KMS-11 (cell line): ENCODE data around the gene CABCOCO1.

Experiments used
- H2AFZ ChIP-seq: fragments of 200-600 bp; sonication (generic); 2 replicates; pipeline ENCODE4 v1.6.1; 2016; ENCODE audit warnings: antibody characterized with exemption, mixed run types, low read depth
- H3K27ac ChIP-seq: fragments of 200-600 bp; sonication (generic); 2 replicates; pipeline ENCODE4 v1.6.1; 2016; ENCODE audit warnings: mild to moderate bottlenecking, mixed run types
- H3K27me3 ChIP-seq: fragments of 200-600 bp; sonication (generic); 2 replicates; pipeline ENCODE4 v1.6.1; 2017; ENCODE audit warnings: mild to moderate bottlenecking, low read depth, mixed run types, moderate library complexity; ENCODE audit not compliant: insufficient read depth
- H3K36me3 ChIP-seq: fragments of 200-600 bp; sonication (generic); 2 replicates; pipeline ENCODE4 v1.6.1; 2017; ENCODE audit warnings: mild to moderate bottlenecking, mixed run types; ENCODE audit not compliant: insufficient read depth
- H3K4me1 ChIP-seq: fragments of 200-600 bp; sonication (generic); 2 replicates; pipeline ENCODE4 v1.6.1; 2016; ENCODE audit warnings: mild to moderate bottlenecking, low read depth, mixed run types; ENCODE audit not compliant: poor library complexity, severe bottlenecking
- H3K4me2 ChIP-seq: fragments of 200-600 bp; sonication (generic); 2 replicates; pipeline ENCODE4 v1.7.0; 2016; ENCODE audit warnings: mild to moderate bottlenecking, mixed run types
- H3K4me3 ChIP-seq: fragments of 200-600 bp; sonication (generic); IDR thresholded peaks from 2 replicates; pipeline ENCODE4 v1.6.1; 2017; ENCODE audit warnings: low read depth, low read length, mixed read lengths; ENCODE audit not compliant: insufficient read depth
- H3K79me2 ChIP-seq: fragments of 200-600 bp; sonication (generic); 2 replicates; pipeline ENCODE4 v1.6.1; 2016; ENCODE audit warnings: low read depth, mixed run types; ENCODE audit not compliant: insufficient read depth
- H3K9ac ChIP-seq: fragments of 200-600 bp; sonication (generic); 2 replicates; pipeline ENCODE4 v1.6.1; 2016; ENCODE audit warnings: mild to moderate bottlenecking, mixed run types
- H4K20me1 ChIP-seq: fragments of 200-600 bp; sonication (generic); 2 replicates; pipeline ENCODE4 v1.6.1; 2016; ENCODE audit warnings: mild to moderate bottlenecking, mixed run types; ENCODE audit not compliant: insufficient read depth
- TF ChIP-seq, protein P1 (sequence below): fragments of 200-600 bp; sonication (generic); conservative IDR thresholded peaks from 2 replicates; pipeline ENCODE4 v1.6.1; 2017; ENCODE audit warnings: low read depth, mild to moderate bottlenecking, antibody characterized with exemption, low read length, moderate library complexity, mixed read lengths

The CABCOCO1 gene

DNA sequence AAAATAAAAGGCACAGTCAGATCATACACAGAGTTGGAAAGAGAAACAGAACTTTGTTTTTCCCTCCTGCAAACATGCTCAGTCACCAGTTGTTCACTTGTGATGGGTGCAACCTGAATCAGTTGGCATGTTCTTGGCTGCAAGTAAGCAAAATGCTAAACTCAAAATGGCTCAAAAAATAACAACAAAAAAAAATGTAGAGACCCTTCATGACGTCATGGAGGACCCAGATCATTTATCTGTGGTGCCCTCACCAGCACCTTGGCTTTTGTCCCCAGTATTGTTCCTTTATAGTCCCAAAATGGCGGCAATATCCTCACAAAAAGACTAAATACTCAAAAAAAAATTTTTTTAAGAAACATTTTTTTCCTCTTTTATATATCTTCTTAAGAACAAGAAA, 112.4 kb downstream of the CABCOCO1 start:
- Histone ChIP-seq H3K36me3 (no peaks in the 10 kb centered on the region), H3K27ac (no peak overlapping the region), H2AFZ (no peak overlapping the region), H3K79me2 (no peaks in the 10 kb centered on the region), H3K4me3 (no peak overlapping the region), H3K27me3 (no peaks in the 10 kb centered on the region), H3K9ac (no peak overlapping the region), H3K4me2 (no peak overlapping the region), H3K4me1 (no peaks in the 10 kb centered on the region), H4K20me1 (no peaks in the 10 kb centered on the region)
- TF ChIP-seq, protein P1, sequence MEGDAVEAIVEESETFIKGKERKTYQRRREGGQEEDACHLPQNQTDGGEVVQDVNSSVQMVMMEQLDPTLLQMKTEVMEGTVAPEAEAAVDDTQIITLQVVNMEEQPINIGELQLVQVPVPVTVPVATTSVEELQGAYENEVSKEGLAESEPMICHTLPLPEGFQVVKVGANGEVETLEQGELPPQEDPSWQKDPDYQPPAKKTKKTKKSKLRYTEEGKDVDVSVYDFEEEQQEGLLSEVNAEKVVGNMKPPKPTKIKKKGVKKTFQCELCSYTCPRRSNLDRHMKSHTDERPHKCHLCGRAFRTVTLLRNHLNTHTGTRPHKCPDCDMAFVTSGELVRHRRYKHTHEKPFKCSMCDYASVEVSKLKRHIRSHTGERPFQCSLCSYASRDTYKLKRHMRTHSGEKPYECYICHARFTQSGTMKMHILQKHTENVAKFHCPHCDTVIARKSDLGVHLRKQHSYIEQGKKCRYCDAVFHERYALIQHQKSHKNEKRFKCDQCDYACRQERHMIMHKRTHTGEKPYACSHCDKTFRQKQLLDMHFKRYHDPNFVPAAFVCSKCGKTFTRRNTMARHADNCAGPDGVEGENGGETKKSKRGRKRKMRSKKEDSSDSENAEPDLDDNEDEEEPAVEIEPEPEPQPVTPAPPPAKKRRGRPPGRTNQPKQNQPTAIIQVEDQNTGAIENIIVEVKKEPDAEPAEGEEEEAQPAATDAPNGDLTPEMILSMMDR, result no peak

DNA sequence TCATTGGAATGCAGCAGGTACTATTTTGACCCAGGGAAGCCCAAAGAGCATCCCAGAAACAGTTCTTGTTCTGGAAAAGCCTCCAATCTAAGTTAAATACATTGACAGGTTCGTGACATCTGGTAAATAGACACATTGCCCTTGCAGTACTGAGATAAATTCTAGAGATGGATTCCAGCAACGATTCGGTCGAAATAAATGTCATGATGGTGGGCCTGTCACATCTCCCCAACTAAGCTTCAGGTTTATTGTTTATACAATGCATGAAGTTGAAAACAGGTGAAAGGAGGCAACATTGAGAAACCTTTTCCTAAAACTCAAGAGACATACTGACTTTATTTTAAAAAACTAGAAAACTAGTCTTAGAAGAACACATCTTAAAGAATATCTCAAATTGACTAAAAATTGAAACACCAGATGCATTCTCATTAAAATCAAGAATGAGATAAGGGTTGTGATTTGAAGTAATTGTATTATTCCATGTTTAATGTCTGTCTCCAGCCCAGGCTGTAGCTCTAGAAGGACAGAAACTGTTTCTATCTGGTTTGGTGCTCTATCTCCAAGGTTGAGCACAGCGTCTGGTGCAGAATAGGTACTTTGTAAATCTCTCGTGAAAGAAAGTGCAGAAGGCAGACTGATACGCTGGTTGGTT, 114.0 kb downstream of the CABCOCO1 start:
- no peaks in the 10 kb centered on the region for H3K27me3 ChIP-seq
- no peaks in the 10 kb centered on the region for H3K4me1 ChIP-seq
- TF ChIP-seq, protein P1, result no peak
- H3K9ac ChIP-seq, result no peak overlapping the region
- no peak overlapping the region for H3K27ac ChIP-seq
- no peak overlapping the region for H2AFZ ChIP-seq
- no peaks in the 10 kb centered on the region for H4K20me1 ChIP-seq
- H3K79me2 ChIP-seq, result no peaks in the 10 kb centered on the region
- no peak overlapping the region for H3K4me2 ChIP-seq
- H3K36me3 ChIP-seq, result no peaks in the 10 kb centered on the region
- no peak overlapping the region for H3K4me3 ChIP-seq

DNA sequence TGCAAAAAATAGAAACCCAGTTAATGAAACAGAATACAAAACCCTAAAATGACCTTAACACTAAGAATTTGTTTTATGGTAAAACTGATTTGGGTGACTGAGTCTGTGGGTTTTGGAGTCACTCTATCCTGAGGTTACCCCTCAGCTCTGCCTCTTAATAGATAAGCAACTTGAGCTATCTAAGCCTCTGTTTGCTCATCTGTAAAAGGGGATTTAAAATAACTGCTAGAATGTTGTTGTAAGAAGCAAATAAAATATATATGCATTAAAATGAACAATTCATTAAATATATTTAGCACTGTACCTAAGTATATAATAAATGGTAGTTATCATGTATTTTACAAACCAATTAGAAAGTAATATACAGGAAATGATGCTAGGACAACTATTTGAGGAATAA, 115.4 kb downstream of the CABCOCO1 start:
- Histone ChIP-seq H3K4me2 (no peak overlapping the region), H3K4me3 (no peak overlapping the region), H3K4me1 (no peaks in the 10 kb centered on the region), H4K20me1 (no peaks in the 10 kb centered on the region), H3K79me2 (no peaks in the 10 kb centered on the region), H3K9ac (no peak overlapping the region), H3K36me3 (no peaks in the 10 kb centered on the region), H2AFZ (no peak overlapping the region), H3K27me3 (no peaks in the 10 kb centered on the region), H3K27ac (no peak overlapping the region)
- TF ChIP-seq, protein P1, result no peak

DNA sequence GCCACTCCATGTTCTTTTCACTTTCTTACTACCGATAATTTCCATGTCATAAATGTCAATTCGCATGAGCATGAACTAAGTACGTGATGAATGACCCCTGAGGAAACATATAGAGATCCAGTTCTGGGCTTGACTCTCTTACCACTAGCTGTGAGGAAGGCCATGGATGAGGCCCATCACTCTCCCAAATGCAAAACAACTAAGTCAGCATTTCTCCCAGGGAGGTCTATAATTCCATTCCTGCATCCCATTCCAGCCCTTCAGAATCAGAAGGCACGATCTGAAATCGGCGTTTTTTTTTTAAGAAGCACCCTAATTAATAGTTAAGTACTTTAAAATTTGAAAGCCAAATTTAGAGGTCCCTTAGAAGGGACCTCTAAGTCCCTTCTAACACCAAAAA, 116.5 kb downstream of the CABCOCO1 start:
- H2AFZ ChIP-seq, result no peak overlapping the region
- H3K4me2 ChIP-seq, result no peak overlapping the region
- H3K36me3 ChIP-seq, result no peaks in the 10 kb centered on the region
- no peak overlapping the region for H3K4me3 ChIP-seq
- H3K27ac ChIP-seq, result no peak overlapping the region
- H3K27me3 ChIP-seq, result no peaks in the 10 kb centered on the region
- no peak overlapping the region for H3K9ac ChIP-seq
- no peaks in the 10 kb centered on the region for H3K4me1 ChIP-seq
- no peaks in the 10 kb centered on the region for H4K20me1 ChIP-seq
- H3K79me2 ChIP-seq, result no peaks in the 10 kb centered on the region
- TF ChIP-seq, protein P1, result no peak
